ENCODE data around the gene GOLPH3. TPM values are rescaled to one million over a fixed set of nuclear protein-coding genes. Genes with fewer than 3 reads are reported as not detected.
A peak's percentile ranks its signal among the peaks of the same experiment; 100 is the strongest.

GOLPH3 gene
- total RNA-seq, 1 experiment from 2014 or later: 96.5 TPM

- in situ Hi-C loops (cut with HindIII; ENCODE audit: low pct_unique_long_range_greater_than_20kb, low sequenced_read_pairs): no loop called here
- DNase-seq (ENCODE audit: low read depth, low spot score): no peak
Measured at GRCh38 chr5:32116574-32117313, 57.4 kb downstream of the GOLPH3 start.

GRCh38 chr5:32115985-32116384 lies 58.1 kb downstream of the GOLPH3 start:
- DNase-seq (ENCODE audit: low read depth, low spot score): peak; percentile 92

GRCh38 chr5:32110111-32110696 lies 63.9 kb downstream of the GOLPH3 start:
- no peak for DNase-seq (ENCODE audit: low read depth, low spot score)
- in situ Hi-C loops (cut with HindIII; ENCODE audit: low pct_unique_long_range_greater_than_20kb, low sequenced_read_pairs): no loop called here

More at GRCh38 chr5:32115985-32116384, 58.1 kb downstream of the GOLPH3 start:
- in situ Hi-C loops (cut with HindIII; ENCODE audit: low pct_unique_long_range_greater_than_20kb, low sequenced_read_pairs): no loop called here

GRCh38 chr5:32109236-32109635 lies 64.9 kb downstream of the GOLPH3 start:
- no peak for DNase-seq (ENCODE audit: low read depth, low spot score)
- in situ Hi-C loops (cut with HindIII; ENCODE audit: low pct_unique_long_range_greater_than_20kb, low sequenced_read_pairs): no loop called here

GRCh38 chr5:32108167-32108566 lies 66.0 kb downstream of the GOLPH3 start:
- DNase-seq (ENCODE audit: low read depth, low spot score): no peak
- in situ Hi-C loops (cut with HindIII; ENCODE audit: low pct_unique_long_range_greater_than_20kb, low sequenced_read_pairs): no loop called here

GRCh38 chr5:32107291-32107690 lies 66.8 kb downstream of the GOLPH3 start:
- in situ Hi-C loops (cut with HindIII; ENCODE audit: low pct_unique_long_range_greater_than_20kb, low sequenced_read_pairs): no loop called here
- no peak for DNase-seq (ENCODE audit: low read depth, low spot score)

- DNase-seq (ENCODE audit: low read depth, low spot score): no peak
- in situ Hi-C loops (cut with HindIII; ENCODE audit: low pct_unique_long_range_greater_than_20kb, low sequenced_read_pairs): no loop called here
Measured at GRCh38 chr5:32103521-32103920, 70.6 kb downstream of the GOLPH3 start.

- in situ Hi-C loops (cut with HindIII; ENCODE audit: low pct_unique_long_range_greater_than_20kb, low sequenced_read_pairs): no loop called here
- no peak for DNase-seq (ENCODE audit: low read depth, low spot score)
Measured at GRCh38 chr5:32102254-32102986, 71.7 kb downstream of the GOLPH3 start.

GRCh38 chr5:32100691-32101302 lies 73.3 kb downstream of the GOLPH3 start:
- in situ Hi-C loops (cut with HindIII; ENCODE audit: low pct_unique_long_range_greater_than_20kb, low sequenced_read_pairs): no loop called here
- no peak for DNase-seq (ENCODE audit: low read depth, low spot score)

GRCh38 chr5:32100230-32100629 lies 73.9 kb downstream of the GOLPH3 start:
- in situ Hi-C loops (cut with HindIII; ENCODE audit: low pct_unique_long_range_greater_than_20kb, low sequenced_read_pairs): no loop called here

GRCh38 chr5:32099486-32100035 lies 74.6 kb downstream of the GOLPH3 start:
- in situ Hi-C loops (cut with HindIII; ENCODE audit: low pct_unique_long_range_greater_than_20kb, low sequenced_read_pairs): no loop called here
- DNase-seq (ENCODE audit: low read depth, low spot score): no peak

More at GRCh38 chr5:32100230-32100629, 73.9 kb downstream of the GOLPH3 start:
- DNase-seq (ENCODE audit: low read depth, low spot score): no peak

- in situ Hi-C loops (cut with HindIII; ENCODE audit: low pct_unique_long_range_greater_than_20kb, low sequenced_read_pairs): no loop called here
- DNase-seq (ENCODE audit: low read depth, low spot score): no peak
Measured at GRCh38 chr5:32098890-32099310, 75.2 kb downstream of the GOLPH3 start.

- in situ Hi-C loops (cut with HindIII; ENCODE audit: low pct_unique_long_range_greater_than_20kb, low sequenced_read_pairs): no loop called here
- DNase-seq (ENCODE audit: low read depth, low spot score): peak; percentile 27
Measured at GRCh38 chr5:32098291-32098690, 75.8 kb downstream of the GOLPH3 start.

- in situ Hi-C loops (cut with HindIII; ENCODE audit: low pct_unique_long_range_greater_than_20kb, low sequenced_read_pairs): no loop called here
- no peak for DNase-seq (ENCODE audit: low read depth, low spot score)
Measured at GRCh38 chr5:32096891-32097595, 77.1 kb downstream of the GOLPH3 start.

GRCh38 chr5:32095261-32095671 lies 78.9 kb downstream of the GOLPH3 start:
- in situ Hi-C loops (cut with HindIII; ENCODE audit: low pct_unique_long_range_greater_than_20kb, low sequenced_read_pairs): no loop called here

GRCh38 chr5:32094691-32095090 lies 79.4 kb downstream of the GOLPH3 start:
- in situ Hi-C loops (cut with HindIII; ENCODE audit: low pct_unique_long_range_greater_than_20kb, low sequenced_read_pairs): no loop called here
- no peak for DNase-seq (ENCODE audit: low read depth, low spot score)

More at GRCh38 chr5:32095261-32095671, 78.9 kb downstream of the GOLPH3 start:
- no peak for DNase-seq (ENCODE audit: low read depth, low spot score)

Measured in SK-MEL-5 (cell line).